OCI-LY7 (cell line): Measurements from ENCODE around the gene CLCNKB. TPM values are rescaled to one million over a fixed set of nuclear protein-coding genes. Genes with fewer than 3 reads are reported as not detected.
"Not testable (repeated sequence)": the region's sequence is repeated elsewhere in the genome, so short reads cannot be mapped to it uniquely, and the experiment has no call there.

Experiments used
- BruUV-seq: library from RNA; stranded (reverse); fragments of 400-500 nt; replicated peaks from 2 replicates; lab custom pipeline; 2021; lab: Mats Ljungman, UMichigan
- CTCF ChIA-PET: fragments of 300-600 bp; sonication (Branson Sonifier 250); formaldehyde crosslinking; loops from one replicate; lab custom pipeline; 2022; ENCODE audit warnings: antibody characterized with exemption; ENCODE audit not compliant: unreplicated experiment; lab: Charles Lee
- POLR2A ChIA-PET: fragments of 300-600 bp; sonication (Branson Sonifier 250); formaldehyde crosslinking; loops from one replicate; lab custom pipeline; 2022; ENCODE audit warnings: antibody characterized with exemption; lab: Charles Lee
- DNase-seq: peaks from one replicate; pipeline ENCODE4 v3.0.0-alpha.2; 2015; ENCODE audit warnings: low spot score
- H2AFZ ChIP-seq: fragments of 200-600 bp; sonication (generic), shearing (Covaris generic); 2 replicates; pipeline ENCODE4 v1.6.1; 2014; ENCODE audit warnings: mild to moderate bottlenecking, antibody characterized with exemption, low read length, moderate library complexity
- H3K27ac ChIP-seq: fragments of 200-600 bp; sonication (generic); 2 replicates; pipeline ENCODE4 v1.5.1; 2014; ENCODE audit warnings: mixed run types, low read depth, mild to moderate bottlenecking, moderate library complexity, low read length, inconsistent platforms; ENCODE audit not compliant: poor library complexity, severe bottlenecking
- H3K36me3 ChIP-seq: fragments of 200-600 bp; sonication (generic); 2 replicates; pipeline ENCODE4 v1.6.1; 2014; ENCODE audit warnings: mild to moderate bottlenecking, antibody characterized with exemption, low read length, moderate library complexity, mixed read lengths; ENCODE audit not compliant: insufficient read depth
- H3K4me1 ChIP-seq: fragments of 200-600 bp; sonication (generic); 2 replicates; pipeline ENCODE4 v1.5.1; 2014; ENCODE audit warnings: mild to moderate bottlenecking, low read length; ENCODE audit not compliant: insufficient read depth, poor library complexity, severe bottlenecking
- H3K4me2 ChIP-seq: fragments of 200-600 bp; sonication (generic); 2 replicates; pipeline ENCODE4 v1.6.1; 2014; ENCODE audit warnings: mild to moderate bottlenecking, low read length
- H3K4me3 ChIP-seq: fragments of 200-600 bp; sonication (generic); 2 replicates; pipeline ENCODE4 v1.5.1; 2014; ENCODE audit warnings: mild to moderate bottlenecking, low read depth, low read length; ENCODE audit not compliant: poor library complexity, severe bottlenecking
- H3K79me2 ChIP-seq: fragments of 200-600 bp; sonication (generic); 2 replicates; pipeline ENCODE4 v1.6.1; 2016; ENCODE audit warnings: low read depth, mild to moderate bottlenecking, low read length, moderate library complexity, mixed read lengths; ENCODE audit not compliant: insufficient read depth
- H3K9me2 ChIP-seq: fragments of 200-600 bp; sonication (generic); 2 replicates; pipeline ENCODE4 v1.6.1; 2016; ENCODE audit warnings: mild to moderate bottlenecking, low read length, mixed read lengths; ENCODE audit not compliant: insufficient read depth
- H3K9me3 ChIP-seq: fragments of 200-600 bp; sonication (generic); 2 replicates; pipeline ENCODE4 v1.6.1; 2014; ENCODE audit warnings: mild to moderate bottlenecking, mixed run types, low read length, mixed read lengths
- H4K20me1 ChIP-seq: fragments of 200-600 bp; sonication (generic); 2 replicates; pipeline ENCODE4 v1.6.1; 2014; ENCODE audit warnings: mild to moderate bottlenecking, antibody characterized with exemption, low read length, moderate library complexity, mixed read lengths; ENCODE audit not compliant: insufficient read depth
- CTCF ChIP-seq: fragments of 200-600 bp; sonication (generic); conservative IDR thresholded peaks from 2 replicates; pipeline ENCODE4 v1.5.1; 2014; ENCODE audit warnings: mild to moderate bottlenecking, antibody characterized with exemption, low read length, moderate library complexity, mixed read lengths
- EZH2phosphoT487 ChIP-seq: fragments of 200-600 bp; sonication (generic); IDR thresholded peaks from 2 replicates; pipeline ENCODE4 v1.6.1; 2018; ENCODE audit warnings: low read depth, borderline replicate concordance, mild to moderate bottlenecking, mixed run types, antibody characterized with exemption, low read length, moderate library complexity, mixed read lengths
- intact Hi-C: fragments of 100-400 bp; cut with micrococcal nuclease; formaldehyde crosslinking; loops from one replicate; pipeline ENCODE4 v1.10.0; 2022; ENCODE audit not compliant: unreplicated experiment
- total RNA-seq, 2 experiments: library from RNA; depleted of rRNA in 1 of 2; stranded (reverse); fragments of >200 nt in 1 of 2; shearing (Covaris generic) in 1 of 2; gene quantifications; 2 replicates each; pipeline ENCODE4 v1.2.3, GENCODE V29; 2014 to 2022

Gene CLCNKB
- total RNA-seq, 2 experiments from 2014 or later = not detected

GRCh38 chr1:16061266-16061665 lies 17.7 kb downstream of the CLCNKB start:
- no peaks in the 10 kb centered on the region for H3K9me2 ChIP-seq
- H2AFZ ChIP-seq = no peak overlapping the region
- no peak for TF ChIP-seq CTCF
- no peak for TF ChIP-seq EZH2phosphoT487
- DNase-seq = no peak
- no peaks in the 10 kb centered on the region for H3K9me3 ChIP-seq
- no peak overlapping the region for H3K4me2 ChIP-seq
- POLR2A ChIA-PET = no interaction called here
- no peaks in the 10 kb centered on the region for H3K36me3 ChIP-seq
- H4K20me1 ChIP-seq = no peaks in the 10 kb centered on the region
- no TSS peak for BruUV-seq
- H3K4me3 ChIP-seq = no peak overlapping the region
- intact Hi-C loops = no loop called here
- no peak overlapping the region for H3K27ac ChIP-seq
- H3K4me1 ChIP-seq = no peaks in the 10 kb centered on the region
- CTCF ChIA-PET = no interaction called here
- H3K79me2 ChIP-seq = no peaks in the 10 kb centered on the region

- H3K9me2 ChIP-seq = not testable (repeated sequence)
Observed at GRCh38 chr1:16061989-16062686, 18.6 kb downstream of the CLCNKB start.

GRCh38 chr1:16062687-16063075 lies 19.1 kb downstream of the CLCNKB start:
- BruUV-seq, H3K4me1 ChIP-seq, H3K36me3 ChIP-seq, H2AFZ ChIP-seq, H3K79me2 ChIP-seq, H4K20me1 ChIP-seq, intact Hi-C loops, H3K27ac ChIP-seq, H3K4me2 ChIP-seq, CTCF ChIA-PET, H3K9me3 ChIP-seq, H3K4me3 ChIP-seq, POLR2A ChIA-PET, H3K9me2 ChIP-seq, DNase-seq: not testable (repeated sequence)

More at GRCh38 chr1:16061989-16062686, 18.6 kb downstream of the CLCNKB start:
- H3K4me3 ChIP-seq, H3K9me3 ChIP-seq, H3K27ac ChIP-seq, CTCF ChIA-PET, H2AFZ ChIP-seq, POLR2A ChIA-PET, H3K36me3 ChIP-seq, H4K20me1 ChIP-seq, BruUV-seq, H3K4me1 ChIP-seq, H3K4me2 ChIP-seq, intact Hi-C loops, DNase-seq, H3K79me2 ChIP-seq: not testable (repeated sequence)
